Measurements from ENCODE around the gene TNFRSF4.

TNFRSF4 gene

GRCh38 chr1:1167841-1168450 is 46.0 kb downstream of the TNFRSF4 start:
- no peak for DNase-seq

GRCh38 chr1:1167398-1167821 is 46.5 kb downstream of the TNFRSF4 start:
- DNase-seq = no peak

GRCh38 chr1:1166642-1167397 is 47.1 kb downstream of the TNFRSF4 start:
- no peak for DNase-seq

- DNase-seq = no peak
These were observed 48.0 kb downstream of the TNFRSF4 start for GRCh38 chr1:1165900-1166421.

GRCh38 chr1:1165485-1165884 is 48.5 kb downstream of the TNFRSF4 start:
- no peak for DNase-seq

- no peak for DNase-seq
These were observed 49.1 kb downstream of the TNFRSF4 start for GRCh38 chr1:1164701-1165451.

- no peak for DNase-seq
These were observed 49.6 kb downstream of the TNFRSF4 start for GRCh38 chr1:1164361-1164700.

GRCh38 chr1:1163538-1164070 is 50.3 kb downstream of the TNFRSF4 start:
- DNase-seq = no peak

GRCh38 chr1:1162597-1163537 is 51.1 kb downstream of the TNFRSF4 start:
- no peak for DNase-seq

- no peak for DNase-seq
These were observed 52.3 kb downstream of the TNFRSF4 start for GRCh38 chr1:1161683-1162079.
